ENCODE data around the gene BCKDK. TPM values are rescaled to one million over a fixed set of nuclear protein-coding genes. Genes with fewer than 3 reads are reported as not detected.

The BCKDK gene
- total and polyA plus RNA-seq, 2 of the 13 experiments (the other 11 are each of a cell fraction or from before 2014, with no cell fraction given): 24.9 to 42.6 TPM

- no peak for TF ChIP-seq ZNF142 (CRISPR knock-in tag; IDR thresholded peaks at IDR 0.05)
- TF ChIP-seq MED13 (CRISPR knock-in tag; IDR thresholded peaks at IDR 0.05): no peak
- TF ChIP-seq ZFX (CRISPR knock-in tag; IDR thresholded peaks at IDR 0.05; ENCODE audit: low read depth): peak; percentile 72
- TF ChIP-seq ZMYM2 (CRISPR knock-in tag; IDR thresholded peaks at IDR 0.05): 0 out of 2 replicates have a peak, but pooled peaks have one; percentile 49
- TF ChIP-seq TARDBP (CRISPR knock-in tag; IDR thresholded peaks at IDR 0.05): peak; percentile 0; the same call in 1 of the 2 replicates
- TF ChIP-seq, protein P1, sequence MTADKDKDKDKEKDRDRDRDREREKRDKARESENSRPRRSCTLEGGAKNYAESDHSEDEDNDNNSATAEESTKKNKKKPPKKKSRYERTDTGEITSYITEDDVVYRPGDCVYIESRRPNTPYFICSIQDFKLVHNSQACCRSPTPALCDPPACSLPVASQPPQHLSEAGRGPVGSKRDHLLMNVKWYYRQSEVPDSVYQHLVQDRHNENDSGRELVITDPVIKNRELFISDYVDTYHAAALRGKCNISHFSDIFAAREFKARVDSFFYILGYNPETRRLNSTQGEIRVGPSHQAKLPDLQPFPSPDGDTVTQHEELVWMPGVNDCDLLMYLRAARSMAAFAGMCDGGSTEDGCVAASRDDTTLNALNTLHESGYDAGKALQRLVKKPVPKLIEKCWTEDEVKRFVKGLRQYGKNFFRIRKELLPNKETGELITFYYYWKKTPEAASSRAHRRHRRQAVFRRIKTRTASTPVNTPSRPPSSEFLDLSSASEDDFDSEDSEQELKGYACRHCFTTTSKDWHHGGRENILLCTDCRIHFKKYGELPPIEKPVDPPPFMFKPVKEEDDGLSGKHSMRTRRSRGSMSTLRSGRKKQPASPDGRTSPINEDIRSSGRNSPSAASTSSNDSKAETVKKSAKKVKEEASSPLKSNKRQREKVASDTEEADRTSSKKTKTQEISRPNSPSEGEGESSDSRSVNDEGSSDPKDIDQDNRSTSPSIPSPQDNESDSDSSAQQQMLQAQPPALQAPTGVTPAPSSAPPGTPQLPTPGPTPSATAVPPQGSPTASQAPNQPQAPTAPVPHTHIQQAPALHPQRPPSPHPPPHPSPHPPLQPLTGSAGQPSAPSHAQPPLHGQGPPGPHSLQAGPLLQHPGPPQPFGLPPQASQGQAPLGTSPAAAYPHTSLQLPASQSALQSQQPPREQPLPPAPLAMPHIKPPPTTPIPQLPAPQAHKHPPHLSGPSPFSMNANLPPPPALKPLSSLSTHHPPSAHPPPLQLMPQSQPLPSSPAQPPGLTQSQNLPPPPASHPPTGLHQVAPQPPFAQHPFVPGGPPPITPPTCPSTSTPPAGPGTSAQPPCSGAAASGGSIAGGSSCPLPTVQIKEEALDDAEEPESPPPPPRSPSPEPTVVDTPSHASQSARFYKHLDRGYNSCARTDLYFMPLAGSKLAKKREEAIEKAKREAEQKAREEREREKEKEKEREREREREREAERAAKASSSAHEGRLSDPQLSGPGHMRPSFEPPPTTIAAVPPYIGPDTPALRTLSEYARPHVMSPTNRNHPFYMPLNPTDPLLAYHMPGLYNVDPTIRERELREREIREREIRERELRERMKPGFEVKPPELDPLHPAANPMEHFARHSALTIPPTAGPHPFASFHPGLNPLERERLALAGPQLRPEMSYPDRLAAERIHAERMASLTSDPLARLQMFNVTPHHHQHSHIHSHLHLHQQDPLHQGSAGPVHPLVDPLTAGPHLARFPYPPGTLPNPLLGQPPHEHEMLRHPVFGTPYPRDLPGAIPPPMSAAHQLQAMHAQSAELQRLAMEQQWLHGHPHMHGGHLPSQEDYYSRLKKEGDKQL (CRISPR knock-in tag; IDR thresholded peaks at IDR 0.05; ENCODE audit: low read depth): no peak
- peak; percentile 52; the same call in 1 of the 2 replicates for TF ChIP-seq NRL (CRISPR knock-in tag; IDR thresholded peaks at IDR 0.05; ENCODE audit: borderline replicate concordance)
- 0 out of 2 replicates have a peak, but pooled peaks have one; percentile 6 for TF ChIP-seq NCOA1 (CRISPR knock-in tag; IDR thresholded peaks at IDR 0.05)
- no peak for TF ChIP-seq KLF12 (CRISPR knock-in tag; IDR thresholded peaks at IDR 0.05; ENCODE audit: borderline replicate concordance)
- peak; percentile 100 for TF ChIP-seq ZNF205 (CRISPR knock-in tag; IDR thresholded peaks at IDR 0.05)
- no peak for TF ChIP-seq RFXAP (CRISPR knock-in tag; IDR thresholded peaks at IDR 0.05; ENCODE audit: borderline replicate concordance)
- TF ChIP-seq NR2F2 (IDR thresholded peaks at IDR 0.05; ENCODE audit: borderline replicate concordance, low read depth): no peak
- TF ChIP-seq ZNF33A (CRISPR knock-in tag; IDR thresholded peaks at IDR 0.05; ENCODE audit: borderline replicate concordance): peak; percentile 73; the same call in 1 of the 2 replicates
- peak; percentile 25; the same call in 1 of the 2 replicates for TF ChIP-seq RORA (CRISPR knock-in tag; IDR thresholded peaks at IDR 0.05)
- peak; percentile 2 to 8; a peak in 2 of 4 replicates for TF ChIP-seq HMGXB4 (CRISPR knock-in tag; IDR thresholded peaks at IDR 0.05; ENCODE audit: borderline replicate concordance in 1 of 2, low read depth in 1 of 2)
- TF ChIP-seq REL (CRISPR knock-in tag; conservative IDR thresholded peaks at IDR 0.05): no peak
These were observed 35.5 kb upstream of the BCKDK start (continued) for GRCh38 chr16:31072540-31073141.
